ENCODE data around the gene CREB3L2.
"Not testable (repeated sequence)": the region's sequence is repeated elsewhere in the genome, so short reads cannot be mapped to it uniquely, and the experiment has no call there.

The CREB3L2 gene

DNA sequence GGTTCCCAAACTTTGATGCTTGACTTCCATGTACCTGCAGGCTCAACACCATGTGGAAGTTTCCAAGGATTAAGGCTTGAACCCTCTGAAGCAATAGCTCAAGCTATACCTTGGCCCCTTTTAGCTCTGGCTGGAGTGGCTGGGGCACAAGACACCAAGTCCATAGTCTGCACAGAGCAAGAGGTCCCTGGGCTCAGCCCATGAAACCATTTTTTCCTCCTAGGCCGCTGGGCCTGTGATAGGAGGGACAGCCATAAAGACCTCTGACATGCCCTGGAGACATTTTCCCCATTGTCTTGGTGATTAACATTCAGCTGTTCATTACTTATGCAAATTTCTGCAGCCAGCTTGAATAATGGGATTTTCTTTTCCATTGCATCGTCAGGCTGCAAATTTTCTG, 169.5 kb downstream of the CREB3L2 start:
- DNase-seq, result no peak

DNA sequence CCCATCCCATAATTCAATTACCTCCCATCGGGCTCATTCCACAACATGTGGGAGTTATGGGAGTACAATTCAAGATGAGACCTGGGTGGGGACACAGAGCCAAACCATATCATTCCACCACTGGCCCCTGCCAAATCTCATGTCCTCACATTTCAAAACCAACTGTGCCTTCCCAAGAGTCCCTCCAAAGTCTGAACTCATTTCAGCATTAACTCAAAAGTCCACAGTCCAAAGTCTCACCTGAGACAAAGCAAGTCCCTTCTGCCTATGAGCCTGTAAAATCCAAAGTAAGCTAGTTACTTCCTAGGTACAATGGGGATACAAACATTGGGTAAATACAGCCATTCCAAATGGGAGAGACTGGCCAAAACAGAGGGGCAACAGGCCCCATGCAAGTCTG, 170.3 kb downstream of the CREB3L2 start:
- not testable (repeated sequence) for DNase-seq

DNA sequence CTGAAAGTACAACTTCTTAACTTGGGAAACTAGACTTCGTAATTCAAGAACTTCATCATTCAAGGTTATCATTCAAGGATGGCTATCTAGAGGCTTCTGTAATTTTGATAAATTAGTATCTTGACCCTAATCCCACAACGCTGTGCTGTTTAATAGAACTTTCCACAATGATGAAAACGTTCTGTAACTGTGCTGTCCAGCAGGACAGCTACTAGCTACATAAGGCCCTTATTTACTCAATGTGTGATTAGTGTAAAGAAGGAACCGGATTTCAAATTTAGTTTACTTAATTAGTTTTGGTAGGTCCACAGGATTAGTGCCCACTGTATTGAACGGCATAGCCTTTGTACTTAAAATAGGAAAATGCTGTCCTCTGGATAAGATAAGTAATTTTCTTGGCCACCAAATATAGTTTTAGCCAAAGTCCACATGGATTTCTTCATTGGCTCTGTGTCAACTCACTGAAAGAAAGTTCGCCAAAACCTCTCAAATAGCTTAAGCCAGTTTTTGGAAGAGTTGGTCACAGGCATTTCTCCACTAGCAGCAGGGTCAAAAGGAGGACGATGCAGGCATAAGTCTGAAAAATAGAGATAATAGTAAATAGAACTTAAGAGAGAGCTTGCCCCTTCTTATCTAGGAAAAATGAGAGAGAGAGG, 172.4 kb downstream of the CREB3L2 start:
- no peak for DNase-seq

DNA sequence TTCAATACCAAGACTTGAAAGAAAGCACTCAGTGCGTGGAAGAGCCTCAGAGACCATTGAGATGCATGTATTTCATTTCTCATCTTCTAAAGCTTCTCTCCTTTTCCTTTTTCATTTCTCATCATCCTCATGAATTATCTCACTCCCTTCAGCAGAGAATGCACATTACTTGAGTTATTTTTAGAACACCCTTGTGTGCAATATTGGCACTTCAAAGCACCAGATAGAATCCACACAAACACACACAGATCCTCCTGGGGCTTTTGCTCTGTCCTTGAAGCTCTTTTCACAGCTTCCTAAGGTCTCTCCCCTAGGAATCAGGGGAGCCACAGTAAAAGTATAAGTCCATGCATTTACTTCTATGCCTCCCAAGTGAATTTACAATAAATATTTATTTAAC, 173.4 kb downstream of the CREB3L2 start:
- no peak for DNase-seq

DNA sequence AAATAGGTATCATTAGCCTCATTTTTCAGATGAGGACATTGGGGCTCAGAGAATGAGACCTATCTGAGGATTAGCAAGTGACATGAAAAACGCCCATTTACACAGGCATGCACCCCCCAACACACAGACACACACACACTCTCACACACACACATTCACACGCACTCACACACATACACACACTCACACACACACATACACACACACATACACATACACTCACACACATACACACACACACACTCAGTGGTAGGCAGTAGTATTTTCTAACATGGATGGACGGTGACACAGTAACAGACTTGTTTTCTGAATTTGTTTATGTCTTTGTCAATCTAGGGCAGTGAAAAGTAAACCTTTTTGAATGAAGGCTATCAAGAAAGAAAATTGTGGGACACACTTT, 176.4 kb downstream of the CREB3L2 start:
- no peak for DNase-seq
